H7 (cell line): ENCODE measurements around the gene TNFSF15. TPM values are rescaled to one million over a fixed set of nuclear protein-coding genes. Genes with fewer than 3 reads are reported as not detected.
"Not testable (repeated sequence)": the region's sequence is repeated elsewhere in the genome, so short reads cannot be mapped to it uniquely, and the experiment has no call there.

Experiments
- DNase-seq: peaks from one replicate; pipeline ENCODE4 v3.0.0; 2012
- H3K27me3 ChIP-seq: 2 replicates; pipeline ENCODE4 v1.6.0; 2011; ENCODE audit warnings: mild to moderate bottlenecking, low read length; ENCODE audit not compliant: control insufficient read depth, insufficient read depth
- H3K36me3 ChIP-seq: replicated peaks from 2 replicates; pipeline ENCODE4 v1.5.1; 2011; ENCODE audit warnings: low read length; ENCODE audit not compliant: control insufficient read depth, insufficient read depth
- H3K4me3 ChIP-seq: 2 replicates; pipeline ENCODE4 v1.5.1; 2011; ENCODE audit warnings: low read depth, mild to moderate bottlenecking, control low read depth, low read length, moderate library complexity; ENCODE audit not compliant: insufficient read depth
- total RNA-seq: library from RNA; depleted of rRNA; stranded (reverse); fragments of >200 nt; shearing (Covaris generic); gene quantifications from 2 replicates; pipeline ENCODE4 v1.2.3, GENCODE V29; 2014; rRNA removed

Gene TNFSF15
- total RNA-seq, 1 experiment from 2014 or later = not detected

DNA sequence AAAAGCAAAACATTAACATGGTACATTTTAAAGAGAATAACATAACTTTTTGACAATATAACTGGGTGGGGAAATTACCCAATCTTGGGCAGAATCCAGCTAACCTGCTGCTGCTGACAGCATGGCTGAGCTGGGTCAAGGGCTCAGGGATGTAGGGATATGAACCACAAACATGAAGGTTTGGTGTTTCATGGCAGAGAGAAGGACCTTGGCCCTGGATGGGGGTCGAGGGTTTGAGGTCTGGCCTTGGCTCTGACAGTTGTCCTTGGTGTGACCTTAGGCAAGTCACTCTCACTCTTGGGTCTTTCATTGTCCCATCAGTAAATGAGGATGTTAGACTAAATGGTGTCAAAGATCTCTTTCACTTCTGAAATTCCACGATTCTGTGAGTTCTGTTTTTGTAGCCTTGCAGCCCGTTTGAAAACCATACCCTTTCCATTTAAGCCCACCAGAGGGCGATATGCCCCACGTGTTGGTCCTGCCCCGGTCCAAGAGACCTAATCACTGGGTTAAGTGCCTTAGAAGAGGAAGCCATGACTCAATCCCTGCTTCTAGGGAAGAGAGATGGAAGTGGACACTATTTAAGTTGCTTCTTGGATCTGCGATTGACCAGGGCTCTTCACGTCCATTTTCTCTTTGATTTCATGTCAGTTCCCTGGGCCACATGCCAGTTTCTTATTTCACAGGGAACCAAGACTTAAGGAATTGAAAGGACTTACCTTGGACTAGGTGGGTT lies 67.1 kb downstream of the TNFSF15 start:
- Histone ChIP-seq H3K36me3 (no peaks in the 10 kb centered on the region), H3K27me3 (no peaks in the 10 kb centered on the region), H3K4me3 (no peak overlapping the region)
- peak; percentile 76 for DNase-seq

DNA sequence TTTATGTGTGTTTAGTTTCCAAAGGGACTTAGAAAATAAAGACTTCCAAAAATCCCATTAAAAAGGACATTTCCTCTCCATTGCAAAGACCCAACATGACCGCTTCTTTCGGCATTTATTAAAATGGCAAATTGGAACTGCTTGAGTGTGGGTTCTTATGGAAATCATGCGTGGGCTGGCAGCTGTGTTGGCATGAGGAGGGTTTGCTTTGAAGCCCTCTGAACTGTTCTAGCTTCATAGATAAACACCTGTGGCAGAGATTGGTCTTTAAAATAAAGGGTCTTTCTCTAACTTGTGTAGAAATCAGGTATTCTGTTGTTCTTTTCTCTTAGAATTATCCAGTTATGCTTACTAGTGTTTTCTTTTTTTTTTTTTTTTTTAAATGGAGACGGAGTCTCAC lies 68.0 kb downstream of the TNFSF15 start:
- H3K36me3 ChIP-seq = no peaks in the 10 kb centered on the region
- no peak overlapping the region for H3K4me3 ChIP-seq
- DNase-seq = no peak
- no peaks in the 10 kb centered on the region for H3K27me3 ChIP-seq

DNA sequence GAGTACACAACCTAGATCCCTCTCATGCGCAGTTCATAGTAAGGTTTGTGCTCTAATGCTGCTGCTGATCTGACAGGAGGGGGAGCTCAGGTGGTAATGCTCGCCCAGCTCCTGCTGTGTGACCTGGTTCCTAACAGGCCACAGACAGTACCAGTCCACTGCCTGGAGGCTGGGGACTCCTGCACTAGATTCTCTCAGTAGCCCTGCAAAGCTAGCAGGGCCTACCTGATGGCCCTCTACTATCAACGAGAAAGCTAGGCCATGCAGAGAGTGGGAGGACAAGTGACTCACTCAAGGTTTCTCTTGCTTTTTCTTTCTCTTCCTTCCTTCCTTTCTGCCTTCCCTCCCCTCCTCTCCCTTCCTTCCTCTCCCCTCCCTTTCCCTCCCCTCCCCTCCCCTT lies 68.7 kb downstream of the TNFSF15 start:
- no peaks in the 10 kb centered on the region for H3K27me3 ChIP-seq
- H3K4me3 ChIP-seq = no peak overlapping the region
- no peaks in the 10 kb centered on the region for H3K36me3 ChIP-seq
- DNase-seq = no peak

DNA sequence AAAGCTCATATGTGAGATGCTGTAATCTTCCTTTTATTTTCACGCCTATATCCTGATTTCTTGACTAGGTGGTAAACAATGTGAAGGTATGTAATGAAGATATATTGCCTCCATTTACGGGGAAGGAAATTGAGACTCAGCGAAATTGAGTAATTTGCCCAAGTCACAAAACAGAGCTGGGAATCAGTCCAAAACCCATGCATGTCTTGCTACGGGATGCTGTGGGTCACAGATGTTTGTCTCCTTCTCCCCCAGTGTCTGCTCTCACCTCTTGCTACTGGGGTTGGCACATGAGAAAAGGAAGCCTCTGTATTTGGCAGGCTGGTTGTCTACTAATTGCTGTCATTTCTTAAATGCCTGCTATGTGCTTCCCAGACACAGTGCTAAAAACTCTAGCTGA lies 70.1 kb downstream of the TNFSF15 start:
- Histone ChIP-seq H3K36me3 (no peaks in the 10 kb centered on the region), H3K4me3 (no peak overlapping the region), H3K27me3 (no peaks in the 10 kb centered on the region)
- DNase-seq = no peak

DNA sequence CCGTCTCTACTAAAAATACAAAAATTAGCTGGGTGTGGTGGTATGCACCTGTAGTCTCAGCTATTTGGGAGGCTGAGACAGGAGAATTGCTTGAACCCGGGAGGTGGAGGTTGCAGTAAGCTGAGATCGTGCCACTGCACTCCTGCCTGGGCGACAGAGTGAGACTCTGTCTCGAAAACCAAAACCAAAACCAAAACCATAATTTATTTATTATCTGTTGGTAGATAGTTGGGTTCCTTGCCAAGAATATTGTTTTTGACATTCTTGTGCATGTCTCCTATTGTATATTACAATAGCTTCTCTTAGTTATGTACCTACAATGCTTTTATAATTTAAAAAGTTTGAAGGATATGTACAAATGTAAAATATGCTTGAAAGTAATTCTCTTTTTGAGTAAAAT lies 70.7 kb downstream of the TNFSF15 start:
- not testable (repeated sequence) for H3K27me3 ChIP-seq, DNase-seq, H3K4me3 ChIP-seq, H3K36me3 ChIP-seq

Other genes starting within 250 kb of the TNFSF15 start
- 152 and 158 TPM in 2 replicates for gene ATP6V1G1, start 218.3 kb downstream of the TNFSF15 start, total RNA-seq
- gene TMEM268, start 194.7 kb downstream of the TNFSF15 start, total RNA-seq = 7.2 and 9.0 TPM in 2 replicates
- gene TEX53, start 148.2 kb downstream of the TNFSF15 start, total RNA-seq = not detected in 2 replicates
- not detected in 2 replicates for gene TEX48, start 123.8 kb downstream of the TNFSF15 start, total RNA-seq
- gene TNFSF8, start 124.6 kb upstream of the TNFSF15 start, total RNA-seq = not detected in 2 replicates